GM19452 (cell line): ENCODE results near the gene HOXD9.

Experiments
- ATAC-seq: cut with Tn5 transposase; IDR thresholded peaks from one replicate; pipeline ENCODE4 v1.9.1; 2021; ENCODE audit not compliant: unreplicated experiment

Gene HOXD9

GRCh38 chr2:176098366-176099158, 24.0 kb upstream of the HOXD9 start:
- no peak for ATAC-seq

GRCh38 chr2:176099159-176099727, 23.3 kb upstream of the HOXD9 start:
- no peak for ATAC-seq

GRCh38 chr2:176099728-176100546, 22.6 kb upstream of the HOXD9 start, which contains the start of gene HOXD12:
TSS of gene HOXD12 (plus strand) at chr2:176099795. CDS start at chr2:176099802, 7 bp downstream.
- ATAC-seq: no peak

- no peak for ATAC-seq
Observed at GRCh38 chr2:176100547-176101140, 21.9 kb upstream of the HOXD9 start.

GRCh38 chr2:176101216-176101830, 21.2 kb upstream of the HOXD9 start:
- no peak for ATAC-seq

GRCh38 chr2:176101842-176102241, 20.7 kb upstream of the HOXD9 start:
- no peak for ATAC-seq

GRCh38 chr2:176102309-176102866, 20.1 kb upstream of the HOXD9 start:
- ATAC-seq: no peak

- no peak for ATAC-seq
Observed at GRCh38 chr2:176103194-176103593, 19.3 kb upstream of the HOXD9 start.

- ATAC-seq: no peak
Observed at GRCh38 chr2:176103742-176104315, 18.7 kb upstream of the HOXD9 start.

GRCh38 chr2:176104316-176105077, 18.0 kb upstream of the HOXD9 start:
- ATAC-seq: no peak

- ATAC-seq: no peak
Observed at GRCh38 chr2:176105078-176105729, 17.3 kb upstream of the HOXD9 start.

- no peak for ATAC-seq
Observed at GRCh38 chr2:176105730-176106580, 16.6 kb upstream of the HOXD9 start.

- ATAC-seq: no peak
Observed at GRCh38 chr2:176106581-176107539, 15.7 kb upstream of the HOXD9 start, which contains the start of gene HOXD11. TSS of gene HOXD11 (plus strand) at chr2:176107280. CDS start at chr2:176107356, 76 bp downstream.

- no peak for ATAC-seq
Observed at GRCh38 chr2:176107731-176108181, 14.8 kb upstream of the HOXD9 start.

- ATAC-seq: no peak
Observed at GRCh38 chr2:176109192-176109901, 13.2 kb upstream of the HOXD9 start.

GRCh38 chr2:176109946-176110345, 12.6 kb upstream of the HOXD9 start:
- ATAC-seq: no peak
